Keratinocyte (primary cell): ENCODE measurements around the gene NUDT3. TPM values are rescaled to one million over a fixed set of nuclear protein-coding genes. Genes with fewer than 3 reads are reported as not detected.
"Not testable (repeated sequence)": the region's sequence is repeated elsewhere in the genome, so short reads cannot be mapped to it uniquely, and the experiment has no call there.

ENCODE experiments used
- DNase-seq: peaks from one replicate; pipeline ENCODE4 v3.0.0-alpha.2; 2011; ENCODE audit warnings: low read depth, missing footprints, low spot score
- FAIRE-seq: peaks from 2 replicates; lab custom pipeline; 2011; peaks lifted over from hg19 to GRCh38; lab: Jason Lieb, UNC
- H2AFZ ChIP-seq: 2 replicates; pipeline ENCODE4 v1.6.0; 2012; ENCODE audit warnings: low read length, control low read depth, inconsistent platforms; ENCODE audit not compliant: control insufficient read depth
- H3K27ac ChIP-seq: 2 replicates; pipeline ENCODE4 v1.5.1; 2011; ENCODE audit warnings: low read length; ENCODE audit not compliant: control insufficient read depth, insufficient read depth
- H3K27me3 ChIP-seq: 3 replicates; pipeline ENCODE4 v1.6.0; 2011; ENCODE audit warnings: low read length; ENCODE audit not compliant: control insufficient read depth, insufficient read depth; ENCODE audit errors: extremely low read depth
- H3K36me3 ChIP-seq, 2 experiments: 2 replicates in 1 of 2; 3 replicates in 1 of 2; pipeline ENCODE4 v1.5.1; 2011; ENCODE audit warnings: low read length in 2 of 2, mild to moderate bottlenecking in 1 of 2; ENCODE audit not compliant: control insufficient read depth in 2 of 2, insufficient read depth in 2 of 2; ENCODE audit errors: extremely low read depth in 1 of 2
- H3K4me1 ChIP-seq: 3 replicates; pipeline ENCODE4 v1.5.1; 2011; ENCODE audit warnings: low read length; ENCODE audit not compliant: control insufficient read depth, insufficient read depth; ENCODE audit errors: extremely low read depth
- H3K4me2 ChIP-seq: 3 replicates; pipeline ENCODE4 v1.6.0; 2011; ENCODE audit warnings: low read depth, low read length; ENCODE audit not compliant: control insufficient read depth, insufficient read depth; ENCODE audit errors: extremely low read depth
- H3K4me3 ChIP-seq, 3 experiments: fragments of 200-600 bp in 1 of 3; sonication (generic) in 1 of 3; 2 replicates in 2 of 3; 3 replicates in 1 of 3; pipeline ENCODE4 v1.5.1; 2011 to 2016; ENCODE audit warnings: low read length in 3 of 3, mild to moderate bottlenecking in 3 of 3, control low read depth in 2 of 3, inconsistent platforms in 1 of 3, low read depth in 1 of 3, mixed read lengths in 1 of 3, mixed run types in 1 of 3, moderate library complexity in 1 of 3; ENCODE audit not compliant: control insufficient read depth in 2 of 3, insufficient read depth in 2 of 3; ENCODE audit errors: extremely low read depth in 1 of 3
- H3K79me2 ChIP-seq: 2 replicates; pipeline ENCODE4 v1.6.0; 2012; ENCODE audit warnings: low read length; ENCODE audit not compliant: control insufficient read depth, insufficient read depth
- H3K9ac ChIP-seq: 3 replicates; pipeline ENCODE4 v1.6.0; 2011; ENCODE audit warnings: low read length; ENCODE audit not compliant: control insufficient read depth, insufficient read depth; ENCODE audit errors: extremely low read depth
- H3K9me1 ChIP-seq: 3 replicates; pipeline ENCODE4 v1.6.0; 2011; ENCODE audit warnings: low read length; ENCODE audit not compliant: control insufficient read depth, insufficient read depth; ENCODE audit errors: extremely low read depth
- H3K9me3 ChIP-seq: 2 replicates; pipeline ENCODE4 v1.5.1; 2012; ENCODE audit warnings: low read depth, low read length; ENCODE audit not compliant: control insufficient read depth
- H4K20me1 ChIP-seq: 3 replicates; pipeline ENCODE4 v1.6.0; 2011; ENCODE audit warnings: low read length; ENCODE audit not compliant: control insufficient read depth, insufficient read depth; ENCODE audit errors: extremely low read depth
- CTCF ChIP-seq, 3 experiments: IDR thresholded peaks in 1 of 3; conservative IDR thresholded peaks in 1 of 3; optimal IDR thresholded peaks in 1 of 3; 2 replicates in 2 of 3; 3 replicates in 1 of 3; pipeline versions ENCODE3 to v1.5.1; 2011; ENCODE audit warnings: low read length in 3 of 3, mild to moderate bottlenecking in 3 of 3, moderate library complexity in 2 of 3, control low read depth in 1 of 3, inconsistent platforms in 1 of 3; ENCODE audit not compliant: insufficient read depth in 2 of 3; ENCODE audit errors: extremely low read depth in 1 of 3
- EZH2 ChIP-seq: IDR thresholded peaks from one replicate; pipeline ENCODE4 v1.6.1; 2012; ENCODE audit warnings: inconsistent platforms, mild to moderate bottlenecking, low read length, moderate library complexity
- dilution Hi-C: fragments of 300-500 bp; cut with MboI; formaldehyde crosslinking; loops from one replicate; pipeline ENCODE4 v1.7.0; 2020; ENCODE audit warnings: low sequenced_read_pairs; ENCODE audit not compliant: extremely low pct_ligation_motif_present
- polyA plus RNA-seq, 5 experiments: library from polyadenylated mRNA; depleted of rRNA in 3 of 5; stranded (reverse) in 3 of 5; stranded (forward) in 1 of 5; unstranded in 1 of 5; fragments of >200 nt; gene quantifications; 1 replicate in 1 of 5; 2 replicates in 3 of 5; 3 replicates in 1 of 5; pipeline versions ENCODE4 v1.2.1 to v1.2.3, GENCODE V29; 2011 to 2012; ENCODE audit warnings: missing spikeins in 2 of 5, low read depth in 1 of 5, low replicate concordance in 1 of 5

The NUDT3 gene
- polyA plus RNA-seq, 1 donor (not counting 4 experiments of a cell fraction or from before 2014, with no cell fraction given): 16.5 TPM

GRCh38 chr6:34273242-34273805 lies 119.1 kb downstream of the NUDT3 start:
- Histone ChIP-seq H3K27ac (no peak overlapping the region), H3K9me3 (no peaks in the 10 kb centered on the region), H3K79me2 (no peaks in the 10 kb centered on the region), H3K4me1 (no peaks in the 10 kb centered on the region), H4K20me1 (no peaks in the 10 kb centered on the region), H3K36me3 (peaks cover 0 to 7% of the 10 kb centered on the region in 2 experiments), H3K4me3 (no peak overlapping the region), H3K4me2 (no peak overlapping the region), H2AFZ (no peak overlapping the region), H3K9me1 (no peaks in the 10 kb centered on the region), H3K9ac (no peak overlapping the region), H3K27me3 (no peaks in the 10 kb centered on the region)
- TF ChIP-seq EZH2: no peak
- no peak for TF ChIP-seq CTCF (optimal IDR thresholded peaks at IDR 0.05 in 1 of 3, IDR thresholded peaks at IDR 0.05 in 1 of 3, conservative IDR thresholded peaks at IDR 0.05 in 1 of 3; ENCODE audit: extremely low read depth in 1 of 3, insufficient read depth in 2 of 3, low read length in 3 of 3)
- dilution Hi-C loops: no loop called here
- DNase-seq (no peak), FAIRE-seq (no peak)

GRCh38 chr6:34272013-34272926 lies 120.2 kb downstream of the NUDT3 start:
- Histone ChIP-seq H3K4me3 (no peak overlapping the region), H4K20me1 (no peaks in the 10 kb centered on the region), H3K9me3 (no peaks in the 10 kb centered on the region), H3K9ac (no peak overlapping the region), H3K4me2 (no peak overlapping the region), H2AFZ (no peak overlapping the region), H3K36me3 (no peaks in the 10 kb centered on the region), H3K27me3 (no peaks in the 10 kb centered on the region), H3K79me2 (no peaks in the 10 kb centered on the region), H3K4me1 (no peaks in the 10 kb centered on the region), H3K9me1 (no peaks in the 10 kb centered on the region), H3K27ac (no peak overlapping the region)
- no peak for DNase-seq
- FAIRE-seq: no peak
- dilution Hi-C loops: no loop called here
- no peak for TF ChIP-seq EZH2
- TF ChIP-seq CTCF (optimal IDR thresholded peaks at IDR 0.05 in 1 of 3, IDR thresholded peaks at IDR 0.05 in 1 of 3, conservative IDR thresholded peaks at IDR 0.05 in 1 of 3; ENCODE audit: extremely low read depth in 1 of 3, insufficient read depth in 2 of 3, low read length in 3 of 3): no peak

- H4K20me1 ChIP-seq, dilution Hi-C loops, DNase-seq, H3K4me2 ChIP-seq, H3K27me3 ChIP-seq, H3K9ac ChIP-seq, H3K9me3 ChIP-seq, H3K4me3 ChIP-seq, H3K4me1 ChIP-seq, H3K79me2 ChIP-seq, H2AFZ ChIP-seq, H3K27ac ChIP-seq, H3K36me3 ChIP-seq, H3K9me1 ChIP-seq, FAIRE-seq: not testable (repeated sequence)
Observed at GRCh38 chr6:34269658-34270341, 122.7 kb downstream of the NUDT3 start.
